NCI-H128 (cell line): Measurements from ENCODE around the gene LMNTD2.

Experiments used
- DNase-seq: peaks from one replicate; lab custom pipeline; 2025; ENCODE audit not compliant: unreplicated experiment; lab: John Stamatoyannopoulos, UW

The LMNTD2 gene

DNA sequence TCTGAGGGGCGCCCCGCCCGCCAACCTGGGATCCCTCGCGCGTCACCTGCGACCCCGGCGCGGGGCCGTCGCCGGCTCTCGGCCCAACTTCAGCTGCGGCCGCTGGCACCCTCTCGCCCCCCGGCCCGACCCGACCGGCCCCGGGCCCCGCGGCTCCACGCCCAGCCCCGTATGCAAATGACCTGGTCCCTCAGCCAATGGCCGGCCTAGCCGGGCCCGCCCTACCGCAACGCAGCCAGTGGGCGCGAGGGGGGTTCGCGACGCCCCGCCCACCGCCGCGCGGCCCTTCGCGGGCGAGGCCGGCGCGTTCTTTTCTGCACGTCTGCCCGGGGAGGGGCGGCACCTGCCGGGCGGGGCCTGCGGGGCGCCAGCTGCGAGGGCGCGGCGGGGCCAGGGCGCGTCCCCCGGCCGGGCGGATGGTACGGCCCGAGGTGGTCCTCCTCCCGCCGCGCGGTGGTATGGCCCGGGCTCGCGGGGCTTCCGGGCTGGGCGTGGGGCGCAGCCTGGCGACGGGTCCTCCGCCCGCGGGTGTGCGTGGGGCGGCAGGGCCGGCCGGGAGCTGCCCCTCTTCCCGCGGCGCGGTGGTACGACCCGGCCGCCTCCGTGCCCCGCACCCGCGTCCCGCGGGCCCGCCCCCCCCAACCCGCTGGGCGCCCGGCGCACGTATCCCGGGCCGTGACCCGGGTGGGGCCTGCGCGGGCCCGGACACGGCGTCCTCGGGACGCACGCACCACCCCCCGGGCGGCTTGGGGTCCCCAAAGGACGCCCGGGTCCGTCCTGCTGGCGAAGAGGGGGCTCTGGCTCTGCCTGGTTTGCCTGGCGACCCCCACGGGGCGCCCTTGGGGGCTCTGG lies 8.0 kb upstream of the LMNTD2 start:
- peak; percentile 92 for DNase-seq

DNA sequence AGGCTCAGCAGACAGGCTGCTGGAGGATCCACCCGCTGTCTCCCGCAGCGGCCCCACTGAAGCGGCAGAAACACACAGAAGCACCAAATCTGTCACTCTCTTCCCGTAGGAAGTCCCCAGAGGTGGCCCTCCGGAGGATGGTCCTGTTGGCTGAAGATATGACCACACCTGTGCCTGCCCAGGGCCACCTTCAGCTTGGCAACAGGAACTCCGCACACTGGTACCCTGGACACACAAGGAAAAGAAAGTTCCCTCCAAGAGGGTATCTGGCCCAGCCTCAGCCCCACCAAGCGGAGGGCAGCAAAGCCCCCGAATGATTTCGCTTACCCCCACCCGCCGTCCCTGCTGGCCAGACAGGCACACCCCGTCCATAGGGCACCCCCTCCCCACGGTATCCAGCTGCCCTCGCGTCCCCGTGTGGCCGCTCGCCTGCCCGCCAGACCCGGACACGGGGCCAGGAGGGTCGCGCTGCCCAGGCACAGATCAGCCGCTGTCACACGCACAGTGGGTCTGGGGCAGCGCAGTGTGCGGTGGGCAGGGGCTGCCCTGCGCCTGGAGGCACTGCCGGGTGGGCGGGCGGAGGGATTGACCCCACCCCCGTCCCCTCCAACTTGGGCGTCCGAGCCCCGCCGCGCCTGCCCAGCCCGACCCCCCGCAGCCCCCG lies 7.2 kb upstream of the LMNTD2 start:
- DNase-seq: no peak

DNA sequence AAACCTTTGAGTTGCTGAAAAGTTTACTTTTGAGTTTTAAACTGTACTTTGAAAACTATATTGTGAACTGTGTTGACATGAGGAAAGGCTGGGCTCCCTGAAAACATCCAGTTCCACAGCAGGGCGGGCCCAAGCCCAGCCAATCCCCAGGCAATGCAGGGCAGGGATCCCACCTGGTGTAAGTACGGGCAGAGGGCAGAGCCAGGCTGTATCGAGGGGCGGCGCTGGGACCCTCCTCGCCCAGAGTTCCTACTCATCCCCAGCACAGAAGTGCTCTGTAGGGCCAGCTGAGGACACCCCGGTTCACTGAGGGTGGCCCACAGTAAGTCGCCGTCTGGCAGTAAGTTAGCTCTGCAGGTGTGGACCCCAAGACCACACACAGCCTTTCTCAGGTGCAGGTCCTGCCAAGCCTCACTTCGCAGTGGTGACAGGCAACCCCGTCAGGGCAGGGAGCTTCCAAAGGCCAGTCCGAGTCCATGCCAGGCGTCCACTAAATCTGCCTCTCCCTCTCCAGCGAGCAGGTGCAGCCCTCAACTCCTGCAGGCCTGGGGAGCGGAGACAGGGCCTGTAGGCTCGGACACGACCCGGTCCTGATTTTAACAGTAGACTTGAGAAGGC lies 6.6 kb upstream of the LMNTD2 start:
- no peak for DNase-seq

DNA sequence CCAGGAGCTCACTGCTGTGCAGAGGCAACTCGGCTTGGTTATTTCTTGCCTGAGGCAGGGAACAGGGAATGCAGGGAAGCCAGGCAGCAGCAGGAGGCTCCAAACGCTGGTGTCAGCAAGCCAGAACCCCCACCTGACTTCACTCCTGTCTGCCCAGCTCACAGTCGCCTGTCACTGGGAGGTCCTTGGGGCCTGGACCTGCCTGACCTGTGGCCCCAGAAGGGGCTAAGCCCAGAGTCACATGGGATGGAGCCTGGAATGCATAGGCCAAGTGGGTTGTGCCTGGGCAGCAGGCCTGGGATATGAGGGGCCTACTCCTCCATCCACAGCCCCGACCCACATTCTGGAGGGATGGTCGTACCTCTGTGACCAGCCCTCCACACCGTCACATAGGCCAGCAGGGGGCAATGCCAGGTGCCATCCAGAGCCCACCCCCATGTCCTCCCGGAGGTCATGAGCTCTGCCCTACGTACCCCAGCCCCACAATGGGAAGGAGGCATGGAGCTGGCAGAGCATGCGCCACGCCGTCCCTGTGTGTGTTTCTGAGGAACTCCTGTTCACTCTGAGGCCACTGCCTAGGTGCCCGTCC lies 5.5 kb upstream of the LMNTD2 start:
- no peak for DNase-seq

DNA sequence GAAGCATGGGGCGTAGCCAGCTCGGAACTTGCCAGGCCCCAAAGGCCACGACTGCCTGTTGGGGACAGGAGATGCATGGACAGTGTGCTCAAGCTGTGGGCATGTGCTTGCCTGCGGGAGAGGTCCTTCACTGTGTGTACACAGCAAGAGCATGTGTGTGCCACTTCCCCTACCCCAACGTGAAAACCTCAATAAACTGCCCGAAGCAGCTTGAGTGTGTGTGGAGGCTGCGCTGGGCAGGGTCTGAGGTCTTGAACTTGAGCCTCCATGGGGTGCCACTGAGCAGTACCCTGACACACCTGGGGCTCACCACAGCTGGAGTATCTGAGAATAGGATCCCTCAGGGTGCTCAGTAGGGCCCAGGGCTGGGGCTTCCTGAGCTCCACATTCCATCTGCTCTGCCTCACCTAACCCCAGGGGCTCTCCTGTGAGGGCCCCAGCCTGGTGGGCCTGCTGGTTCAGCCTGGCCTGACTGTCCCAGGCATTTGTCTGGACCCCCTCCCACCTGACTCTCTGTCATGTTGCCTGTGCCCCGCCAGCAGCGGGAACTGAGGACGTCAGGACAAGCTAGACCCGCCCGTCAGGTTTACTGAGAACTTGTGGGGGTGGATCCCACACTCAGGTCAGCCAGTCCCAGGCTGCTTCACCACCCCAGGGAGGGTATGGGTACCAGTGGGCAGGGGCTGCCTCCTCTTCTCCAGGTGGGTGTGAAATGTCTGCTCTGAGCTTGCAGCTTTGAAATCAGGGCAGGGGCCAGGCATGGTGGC lies 3.5 kb upstream of the LMNTD2 start:
- no peak for DNase-seq

DNA sequence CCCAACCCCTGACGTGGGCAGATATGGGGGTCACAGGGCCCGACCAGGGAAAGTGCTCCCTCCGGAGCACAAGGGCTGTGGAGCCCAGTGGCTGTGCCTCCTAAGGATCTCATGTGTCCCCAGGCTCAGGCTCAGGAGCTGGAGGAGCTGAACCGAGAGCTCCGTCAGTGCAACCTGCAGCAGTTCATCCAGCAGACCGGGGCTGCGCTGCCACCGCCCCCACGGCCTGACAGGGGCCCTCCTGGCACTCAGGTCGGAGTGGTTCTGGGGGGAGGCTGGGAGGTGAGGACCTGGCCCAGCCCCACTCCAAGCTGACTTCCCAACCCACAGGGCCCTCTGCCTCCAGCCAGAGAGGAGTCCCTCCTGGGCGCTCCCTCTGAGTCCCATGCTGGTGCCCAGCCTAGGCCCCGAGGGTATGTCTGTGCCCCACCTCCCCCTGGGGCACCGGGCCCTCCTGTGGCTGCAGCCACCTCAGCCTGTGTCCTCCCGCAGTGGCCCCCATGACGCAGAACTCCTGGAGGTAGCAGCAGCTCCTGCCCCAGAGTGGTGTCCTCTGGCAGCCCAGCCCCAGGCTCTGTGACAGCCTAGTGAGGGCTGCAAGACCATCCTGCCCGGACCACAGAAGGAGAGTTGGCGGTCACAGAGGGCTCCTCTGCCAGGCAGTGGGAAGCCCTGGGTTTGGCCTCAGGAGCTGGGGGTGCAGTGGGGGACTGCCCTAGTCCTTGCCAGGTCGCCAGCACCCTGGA lies 2.7 kb upstream of the LMNTD2 start:
- DNase-seq: no peak

DNA sequence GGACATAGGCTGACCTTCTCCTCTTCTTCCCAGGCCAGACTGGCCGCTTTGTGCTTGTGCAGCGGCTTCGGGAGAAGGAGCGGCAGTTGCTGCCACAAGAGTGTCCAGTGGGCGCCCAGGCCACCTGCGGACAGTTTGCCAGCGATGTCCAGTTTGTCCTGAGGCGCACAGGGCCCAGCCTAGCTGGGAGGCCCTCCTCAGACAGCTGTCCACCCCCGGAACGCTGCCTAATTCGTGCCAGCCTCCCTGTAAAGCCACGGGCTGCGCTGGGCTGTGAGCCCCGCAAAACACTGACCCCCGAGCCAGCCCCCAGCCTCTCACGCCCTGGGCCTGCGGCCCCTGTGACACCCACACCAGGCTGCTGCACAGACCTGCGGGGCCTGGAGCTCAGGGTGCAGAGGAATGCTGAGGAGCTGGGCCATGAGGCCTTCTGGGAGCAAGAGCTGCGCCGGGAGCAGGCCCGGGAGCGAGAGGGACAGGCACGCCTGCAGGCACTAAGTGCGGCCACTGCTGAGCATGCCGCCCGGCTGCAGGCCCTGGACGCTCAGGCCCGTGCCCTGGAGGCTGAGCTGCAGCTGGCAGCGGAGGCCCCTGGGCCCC lies 1.6 kb upstream of the LMNTD2 start:
- DNase-seq: no peak

DNA sequence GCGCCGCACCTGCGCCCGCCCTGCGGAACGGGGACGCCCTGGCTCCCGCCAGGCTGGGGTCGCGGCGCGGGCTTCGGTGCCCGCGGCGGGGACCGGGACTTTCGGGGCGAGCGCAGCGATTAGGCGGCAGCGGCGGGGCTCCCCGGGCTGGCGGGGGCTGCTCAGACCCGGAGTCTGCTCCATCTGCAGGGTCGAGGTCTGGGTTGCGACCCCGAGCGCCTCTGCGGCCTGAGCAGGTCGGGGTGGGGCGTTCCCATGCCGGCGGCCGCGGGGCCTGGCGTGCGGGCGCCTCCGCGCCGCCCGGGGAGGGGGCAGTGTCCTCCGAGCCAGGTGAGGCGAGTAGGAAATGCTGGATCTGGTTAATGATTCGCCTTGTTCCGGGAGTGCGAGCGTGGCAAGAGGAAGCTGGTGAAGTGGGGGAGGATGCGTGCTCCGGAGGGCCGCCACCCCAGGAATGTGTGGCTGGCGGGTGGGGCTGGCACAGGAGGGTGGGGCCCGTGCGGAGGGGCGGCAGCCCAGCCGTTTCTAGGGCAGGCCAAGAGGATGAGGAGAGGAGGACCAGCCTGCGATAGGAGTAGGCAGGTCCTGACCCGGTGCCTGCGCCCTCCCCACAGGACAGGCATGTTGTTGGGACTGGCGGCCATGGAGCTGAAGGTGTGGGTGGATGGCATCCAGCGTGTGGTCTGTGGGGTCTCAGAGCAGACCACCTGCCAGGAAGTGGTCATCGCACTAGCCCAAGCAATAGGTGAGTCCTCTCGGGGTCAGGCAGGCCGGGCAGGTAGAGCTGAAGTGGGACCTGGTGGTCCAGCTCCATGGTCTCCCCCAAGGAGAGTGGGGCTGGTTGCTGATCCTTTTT lies 838 bp upstream of the LMNTD2 start:
- no peak for DNase-seq

DNA sequence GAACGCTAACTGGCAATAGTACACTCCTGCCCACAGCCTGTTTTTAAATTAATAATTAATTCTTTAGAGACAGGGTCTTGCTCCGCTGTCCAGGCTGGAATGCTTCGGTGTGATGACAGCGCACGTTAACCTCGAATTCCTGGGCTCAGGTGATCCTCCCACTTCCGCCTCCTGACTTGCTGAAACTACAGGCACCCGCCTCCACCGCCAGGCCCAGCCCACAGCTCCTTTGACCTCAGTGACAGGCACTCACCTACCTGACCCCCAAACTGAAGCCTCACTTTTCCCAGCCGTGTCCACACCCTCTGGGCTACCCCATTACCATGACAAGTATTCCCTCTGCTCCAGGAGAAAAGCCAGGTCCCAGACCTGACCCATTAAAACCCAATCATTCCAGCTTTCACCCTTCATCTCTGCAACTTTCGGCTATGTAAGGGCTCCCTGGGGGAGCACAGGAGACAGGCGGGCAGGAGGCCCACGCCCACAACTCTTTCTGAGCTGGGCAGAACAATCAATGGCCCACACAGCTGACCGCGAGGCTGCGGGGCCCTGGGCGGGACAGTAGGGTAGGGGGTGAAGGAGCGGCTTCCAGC lies 730 bp downstream of the LMNTD2 start:
- DNase-seq: no peak

DNA sequence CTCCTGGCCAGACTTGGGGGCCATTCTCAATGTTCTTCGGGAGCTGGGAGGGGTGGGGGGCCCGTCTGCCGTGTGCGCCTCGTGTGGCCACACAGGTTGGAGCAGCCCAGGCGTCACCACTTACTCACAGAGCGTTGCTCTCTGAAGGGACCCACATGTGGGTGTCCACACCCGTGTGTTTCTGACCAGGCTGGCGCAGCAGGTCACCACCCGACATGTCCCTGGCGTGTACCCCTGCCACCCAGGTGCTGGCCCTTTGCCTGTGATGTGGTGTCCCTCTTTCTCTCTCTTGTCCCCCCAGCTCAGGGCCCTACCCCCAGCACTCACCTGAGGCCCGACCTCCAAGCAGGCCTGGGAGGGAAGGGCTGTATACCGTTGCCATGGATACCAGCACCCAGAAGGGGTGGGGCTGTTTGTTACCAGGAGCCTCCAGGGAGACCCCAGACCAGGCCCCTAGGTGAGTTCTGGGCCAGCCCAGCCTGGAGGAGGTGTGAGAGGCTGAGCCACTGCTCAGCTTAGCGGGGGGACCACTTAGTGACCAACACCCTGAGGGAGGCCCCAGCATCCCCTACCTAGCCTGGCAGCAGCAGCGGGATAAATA lies 1.4 kb downstream of the LMNTD2 start:
- no peak for DNase-seq

DNA sequence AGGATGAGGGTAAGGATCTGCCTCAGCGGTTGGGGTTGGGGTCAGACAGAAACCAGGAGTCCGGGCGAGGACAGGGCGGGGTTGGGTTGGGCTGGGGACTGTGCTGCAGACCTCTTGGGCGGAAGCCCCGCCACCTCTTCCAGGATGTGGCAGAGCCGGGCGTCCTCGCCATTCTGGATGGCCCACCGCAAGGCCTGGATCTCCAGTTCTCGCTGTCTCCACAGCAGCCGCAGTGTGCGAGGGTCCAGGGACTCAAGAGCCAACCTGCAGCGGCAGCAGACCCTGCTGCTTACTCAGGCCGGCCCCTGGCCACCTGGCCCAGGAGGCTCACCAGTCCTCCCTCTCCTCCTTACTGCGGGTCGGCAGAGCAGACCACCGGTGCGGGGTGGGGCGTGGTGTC lies 2.0 kb downstream of the LMNTD2 start:
- no peak for DNase-seq

DNA sequence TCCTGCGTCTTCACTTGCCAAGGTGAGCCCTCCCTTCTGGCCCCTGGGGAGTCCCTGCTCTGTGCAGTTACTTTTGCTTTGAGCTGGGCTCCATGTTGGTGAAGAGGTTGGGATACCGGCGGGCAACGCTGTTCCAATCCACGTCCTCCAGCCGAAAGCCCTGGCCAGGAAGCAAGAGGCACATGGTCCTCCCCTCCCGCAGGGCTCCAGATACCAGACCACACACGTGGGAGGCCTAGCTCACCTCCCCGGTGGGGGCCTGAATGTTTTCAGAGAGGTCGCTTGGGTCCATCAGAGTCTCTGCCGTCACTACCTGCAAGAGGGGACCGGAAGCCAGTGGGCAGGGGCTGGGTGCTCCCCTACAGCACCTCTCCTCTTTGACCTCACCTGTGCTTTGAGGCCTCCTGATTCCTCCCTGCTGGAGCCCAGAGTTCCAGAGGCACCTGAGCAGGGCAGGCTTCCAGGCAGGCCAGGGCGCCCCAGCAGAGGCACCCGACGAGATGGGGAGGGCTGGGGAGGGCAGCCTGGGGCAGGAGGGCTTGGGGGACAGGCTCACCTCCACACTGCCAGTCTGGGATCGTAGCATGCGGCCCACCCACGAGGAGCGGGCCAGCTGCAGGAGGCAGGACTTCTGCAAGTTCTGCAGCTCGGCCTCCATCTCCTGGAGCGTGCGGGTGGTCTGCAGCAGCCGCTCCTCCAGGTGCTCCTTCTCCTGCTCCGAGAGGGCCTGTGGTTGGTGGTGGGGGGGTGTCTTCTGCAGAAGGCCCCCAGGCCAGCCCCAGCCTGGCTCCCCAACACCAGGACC lies 3.0 kb downstream of the LMNTD2 start:
- DNase-seq: no peak

DNA sequence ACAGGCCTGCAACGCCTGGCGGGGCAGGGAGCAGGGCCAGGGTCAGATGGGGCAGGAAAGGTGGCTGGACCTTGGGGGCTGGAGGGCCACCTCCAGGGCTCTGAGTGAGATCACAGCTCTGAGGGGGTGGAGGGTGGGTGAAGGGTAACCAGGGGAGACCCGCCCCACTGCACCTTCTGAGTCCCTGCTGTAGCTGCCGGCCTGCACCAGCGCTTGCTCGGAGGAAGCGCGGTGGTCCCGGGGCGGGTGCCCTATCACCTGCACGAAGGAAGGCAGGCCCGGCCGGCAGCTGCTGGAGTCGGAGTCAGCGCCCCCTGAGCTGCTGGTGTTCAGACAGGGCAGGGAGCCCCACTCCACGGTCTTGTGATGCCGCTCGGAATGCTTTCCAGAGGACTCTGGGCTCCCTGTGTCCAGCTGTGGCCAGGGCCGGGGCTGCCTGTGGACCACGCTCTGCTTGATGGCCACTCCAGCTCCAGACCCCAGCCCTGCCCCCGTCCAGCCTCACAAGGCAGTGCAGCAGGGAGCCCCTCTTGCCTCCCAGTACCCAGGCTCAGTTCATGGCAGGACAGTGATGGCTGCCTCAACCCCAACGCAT lies 3.8 kb downstream of the LMNTD2 start:
- no peak for DNase-seq

DNA sequence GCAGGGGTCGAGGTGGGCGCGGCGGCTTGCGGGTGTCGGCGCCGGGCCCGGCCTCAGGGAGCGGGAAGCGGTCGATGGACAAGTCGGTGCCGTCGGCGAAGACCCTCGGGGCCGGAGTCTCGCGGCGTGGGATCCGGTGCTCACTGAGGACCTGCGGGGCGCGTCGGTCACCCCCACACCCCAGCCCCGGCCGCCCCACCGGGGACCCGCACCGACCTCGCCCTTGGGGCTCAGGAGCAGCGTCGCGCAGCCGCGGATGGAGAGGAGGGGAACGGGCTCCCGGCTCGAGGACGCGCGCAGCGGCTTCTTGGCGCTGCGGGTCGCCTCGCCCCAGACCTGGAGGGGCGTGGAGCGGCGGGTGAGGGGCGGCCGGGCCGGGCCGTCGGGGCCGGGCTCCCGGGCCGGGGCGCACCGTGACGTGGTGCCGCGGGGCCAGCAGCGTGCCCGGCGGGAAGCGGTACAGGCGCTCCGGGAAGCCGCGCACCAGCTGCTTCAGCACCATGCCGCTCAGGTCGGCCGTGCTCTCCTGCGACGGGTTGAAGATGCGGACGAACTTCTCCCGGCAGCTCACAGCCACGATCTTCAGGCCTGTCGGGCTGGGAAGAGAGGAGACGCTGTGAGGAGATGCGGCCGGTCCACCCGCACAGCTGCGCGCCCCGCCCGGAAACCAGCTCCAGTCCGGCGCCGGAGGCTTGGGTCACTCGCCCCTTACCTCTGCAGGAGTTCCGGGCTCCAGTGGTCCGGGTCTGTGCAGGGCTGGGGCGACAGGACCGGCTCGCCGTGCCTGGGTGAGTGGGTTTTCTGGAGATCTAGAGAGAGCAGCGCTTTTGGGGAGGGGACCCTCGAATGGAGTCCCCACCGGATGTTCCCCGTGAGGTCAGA lies 4.5 kb downstream of the LMNTD2 start:
- no peak for DNase-seq

DNA sequence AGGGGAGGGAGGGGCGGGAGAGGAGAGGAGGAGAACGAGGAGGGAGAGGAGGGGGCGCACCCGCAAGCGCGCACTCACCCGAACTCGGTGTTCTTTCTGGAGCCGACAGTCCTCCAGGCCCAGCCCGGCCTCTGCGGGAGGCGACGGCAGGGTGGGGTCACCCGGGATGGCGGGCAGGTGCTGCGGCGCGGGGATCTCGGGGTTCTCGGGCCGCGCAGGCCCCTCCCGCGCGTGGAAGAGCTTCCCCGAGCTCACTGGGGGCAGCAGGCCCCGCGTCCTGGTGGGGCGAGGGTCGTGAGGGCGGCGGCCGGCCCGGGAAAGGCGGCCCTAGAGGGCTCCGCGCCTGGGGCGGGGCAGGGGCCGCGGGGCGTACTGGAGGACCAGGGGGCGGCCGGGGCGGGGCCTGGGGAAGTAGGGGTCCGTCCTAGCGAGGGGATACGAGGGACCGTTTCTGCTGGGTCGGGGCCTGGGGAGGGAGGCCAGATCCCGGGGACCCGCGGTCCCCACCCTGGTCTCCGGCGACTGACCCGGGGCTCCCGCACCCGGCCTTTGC lies 5.2 kb downstream of the LMNTD2 start:
- DNase-seq: no peak
